WTC11 (cell line): ENCODE results near the gene RMI2. TPM values are rescaled to one million over a fixed set of nuclear protein-coding genes. Genes with fewer than 3 reads are reported as not detected.

Experiments
- ATAC-seq: fragments of 200-7000 bp; cut with Tn5 transposase; 2 replicates; pipeline ENCODE4 v1.10.0; 2021; ENCODE audit warnings: mild to moderate bottlenecking, moderate library complexity
- CTCF ChIA-PET: fragments of 300-600 bp; sonication (Branson Sonifier 250); formaldehyde crosslinking; loops from one replicate; lab custom pipeline; 2021; ENCODE audit warnings: antibody characterized with exemption; lab: Charles Lee
- POLR2A ChIA-PET: fragments of 350-600 bp; sonication (Branson Sonifier 250); formaldehyde crosslinking; loops from one replicate; lab custom pipeline; 2021; ENCODE audit warnings: antibody characterized with exemption; lab: Charles Lee
- DNase-seq: peaks from one replicate; pipeline ENCODE4 v3.0.0; 2021; ENCODE audit warnings: low spot score
- H3K27ac Mint-ChIP-seq: 2 replicates; pipeline ENCODE4 v1.8.0; 2021; ENCODE audit warnings: mixed read lengths
- H3K27me3 Mint-ChIP-seq: 2 replicates; pipeline ENCODE4 v1.8.0; 2021; ENCODE audit warnings: low read depth, mild to moderate bottlenecking, moderate library complexity, mixed read lengths
- H3K36me3 Mint-ChIP-seq: 2 replicates; pipeline ENCODE4 v1.8.0; 2021; ENCODE audit warnings: mixed read lengths
- H3K4me1 Mint-ChIP-seq: 2 replicates; pipeline ENCODE4 v1.8.0; 2022; ENCODE audit warnings: mixed read lengths
- H3K4me3 Mint-ChIP-seq: 2 replicates; pipeline ENCODE4 v1.8.0; 2021; ENCODE audit warnings: mild to moderate bottlenecking, moderate library complexity, mixed read lengths
- H3K9me3 Mint-ChIP-seq: 2 replicates; pipeline ENCODE4 v1.8.0; 2021; ENCODE audit warnings: mixed read lengths
- ATF1 ChIP-seq: sonication (generic); formaldehyde crosslinking; IDR thresholded peaks from 2 replicates; pipeline ENCODE4 v1.8.1; 2023; ENCODE audit warnings: mild to moderate bottlenecking, moderate library complexity, missing genetic modification reagents
- ATF2 ChIP-seq: sonication (generic); formaldehyde crosslinking; IDR thresholded peaks from 2 replicates; pipeline ENCODE4 v1.8.1; 2022; ENCODE audit warnings: low read depth, missing genetic modification reagents, borderline replicate concordance
- E2F4 ChIP-seq: sonication (generic); formaldehyde crosslinking; IDR thresholded peaks from 2 replicates; pipeline ENCODE4 v1.8.1; 2022; ENCODE audit warnings: low read depth, mild to moderate bottlenecking, moderate library complexity, missing genetic modification reagents, borderline replicate concordance
- E2F5 ChIP-seq: sonication (generic); formaldehyde crosslinking; IDR thresholded peaks from 2 replicates; pipeline ENCODE4 v1.8.1; 2022; ENCODE audit warnings: mild to moderate bottlenecking, moderate library complexity, missing genetic modification reagents
- ERG ChIP-seq: fragments of 250-450 bp; sonication (Bioruptor Pico); IDR thresholded peaks from 2 replicates; pipeline ENCODE4 v1.8.0; 2021; ENCODE audit warnings: mild to moderate bottlenecking
- ETV6 ChIP-seq: sonication (generic); formaldehyde crosslinking; IDR thresholded peaks from 2 replicates; pipeline ENCODE4 v1.8.1; 2022; ENCODE audit warnings: mild to moderate bottlenecking, missing genetic modification reagents
- FOXK1 ChIP-seq: sonication (generic); formaldehyde crosslinking; IDR thresholded peaks from 2 replicates; pipeline ENCODE4 v1.8.0; 2022; ENCODE audit warnings: mild to moderate bottlenecking, moderate library complexity, missing genetic modification reagents
- JAZF1 ChIP-seq: fragments of 250-450 bp; sonication (Bioruptor Pico); IDR thresholded peaks from 2 replicates; pipeline ENCODE4 v1.9.0; 2021; ENCODE audit warnings: moderate library complexity, mild to moderate bottlenecking, inconsistent platforms
- JUN ChIP-seq: sonication (generic); formaldehyde crosslinking; IDR thresholded peaks from 2 replicates; pipeline ENCODE4 v1.8.0; 2023; ENCODE audit warnings: mild to moderate bottlenecking, missing genetic modification reagents
- MAX ChIP-seq: sonication (generic); formaldehyde crosslinking; IDR thresholded peaks from 2 replicates; pipeline ENCODE4 v1.8.0; 2022; ENCODE audit warnings: mild to moderate bottlenecking, missing genetic modification reagents
- NR2C2 ChIP-seq: sonication (generic); formaldehyde crosslinking; IDR thresholded peaks from 2 replicates; pipeline ENCODE4 v1.8.0; 2022; ENCODE audit warnings: mild to moderate bottlenecking, missing genetic modification reagents
- NR3C1 ChIP-seq: sonication (generic); formaldehyde crosslinking; conservative IDR thresholded peaks from 2 replicates; pipeline ENCODE4 v1.8.1; 2023; ENCODE audit warnings: low read depth, mild to moderate bottlenecking, missing genetic modification reagents
- SMAD3 ChIP-seq: sonication (generic); formaldehyde crosslinking; IDR thresholded peaks from 2 replicates; pipeline ENCODE4 v1.8.0; 2022; ENCODE audit warnings: missing genetic modification reagents, mild to moderate bottlenecking, borderline replicate concordance
- SOX15 ChIP-seq: fragments of 250-450 bp; sonication (Bioruptor Pico); IDR thresholded peaks from 2 replicates; pipeline ENCODE4 v1.9.0; 2021; ENCODE audit warnings: mild to moderate bottlenecking
- TP53 ChIP-seq: sonication (generic); formaldehyde crosslinking; IDR thresholded peaks from 2 replicates; pipeline ENCODE4 v1.8.1; 2023; ENCODE audit warnings: mild to moderate bottlenecking, missing genetic modification reagents
- ZBTB21 ChIP-seq: sonication (generic); formaldehyde crosslinking; IDR thresholded peaks from 2 replicates; pipeline ENCODE4 v1.8.1; 2023; ENCODE audit warnings: mild to moderate bottlenecking, missing genetic modification reagents, borderline replicate concordance
- ZNF396 ChIP-seq: fragments of 250-450 bp; sonication (Bioruptor Pico); IDR thresholded peaks from 2 replicates; pipeline ENCODE4 v1.8.0; 2021; ENCODE audit warnings: mild to moderate bottlenecking, moderate library complexity, borderline replicate concordance
- total RNA-seq: library from RNA; stranded (reverse); gene quantifications from 3 replicates; pipeline ENCODE4 v1.2.3, GENCODE V29; 2021

Gene RMI2
- total RNA-seq, 1 experiment from 2014 or later: 79.0 TPM

GRCh38 chr16:11395008-11395948 lies 50.0 kb downstream of the RMI2 start (continued):
- no peak for TF ChIP-seq ETV6 (CRISPR knock-in tag)
- no peak for TF ChIP-seq E2F4 (CRISPR knock-in tag)
- TF ChIP-seq JUN (CRISPR knock-in tag): no peak
- TF ChIP-seq ATF2 (CRISPR knock-in tag): no peak

GRCh38 chr16:11395949-11396240 lies 50.6 kb downstream of the RMI2 start:
- POLR2A ChIA-PET: interaction anchor here (0.8 kb wide), 1 partner anchor 157 kb away, joined by 3 read pairs; no protein-coding TSS in a partner anchor
- Mint-ChIP-seq H3K4me3 (no peak overlapping the region), H3K36me3 (no peaks in the 10 kb centered on the region), H3K27me3 (no peaks in the 10 kb centered on the region), H3K4me1 (peaks cover 14% of the 10 kb centered on the region), H3K27ac (peak overlapping the region; percentile 41; the same call in 1 of the 2 replicates), H3K9me3 (no peaks in the 10 kb centered on the region)
- no peak for TF ChIP-seq ZNF396 (CRISPR knock-in tag)
- no peak for TF ChIP-seq TP53 (CRISPR knock-in tag)
- TF ChIP-seq ZBTB21 (CRISPR knock-in tag): no peak
- TF ChIP-seq MAX (CRISPR knock-in tag): no peak
- TF ChIP-seq ATF1 (CRISPR knock-in tag): no peak
- no peak for TF ChIP-seq E2F5 (CRISPR knock-in tag)
- no peak for TF ChIP-seq SMAD3 (CRISPR knock-in tag)
- TF ChIP-seq JAZF1 (CRISPR knock-in tag): no peak
- TF ChIP-seq FOXK1 (CRISPR knock-in tag): no peak
- TF ChIP-seq NR3C1: no peak
- no peak for TF ChIP-seq SOX15 (CRISPR knock-in tag)
- no peak for TF ChIP-seq ERG (CRISPR knock-in tag)
- no peak for TF ChIP-seq NR2C2 (CRISPR knock-in tag)
- no peak for DNase-seq
- no peak for ATAC-seq
- CTCF ChIA-PET: interaction anchor here (0.5 to 14.9 kb wide), 61 partner anchors 10 to 442 kb away, joined by 3 to 234 read pairs (median 5); partner anchors contain the start of genes PRM3, SOCS1, TXNDC11 and ZC3H7A
